SHP77 treated with DMSO at 0.1 percent for 48 hours (cell line): ENCODE results near the gene EEIG2.
"Not testable (repeated sequence)": the region's sequence is repeated elsewhere in the genome, so short reads cannot be mapped to it uniquely, and the experiment has no call there.

Experiments used
- DNase-seq: peaks from one replicate; lab custom pipeline; 2025; lab: John Stamatoyannopoulos, UW

Gene EEIG2

GRCh38 chr1:108559215-108560186, at the start of gene EEIG2:
Gene EEIG2 (plus strand): TSS chr1:108560100. CDS start chr1:108560429, 329 bp downstream.
- peak; percentile 17 for DNase-seq

GRCh38 chr1:108511764-108512163, 48.1 kb upstream of the EEIG2 start:
- no peak for DNase-seq

GRCh38 chr1:108512239-108513043, 47.5 kb upstream of the EEIG2 start:
- no peak for DNase-seq

GRCh38 chr1:108513044-108513415, 46.9 kb upstream of the EEIG2 start:
- no peak for DNase-seq

DNA sequence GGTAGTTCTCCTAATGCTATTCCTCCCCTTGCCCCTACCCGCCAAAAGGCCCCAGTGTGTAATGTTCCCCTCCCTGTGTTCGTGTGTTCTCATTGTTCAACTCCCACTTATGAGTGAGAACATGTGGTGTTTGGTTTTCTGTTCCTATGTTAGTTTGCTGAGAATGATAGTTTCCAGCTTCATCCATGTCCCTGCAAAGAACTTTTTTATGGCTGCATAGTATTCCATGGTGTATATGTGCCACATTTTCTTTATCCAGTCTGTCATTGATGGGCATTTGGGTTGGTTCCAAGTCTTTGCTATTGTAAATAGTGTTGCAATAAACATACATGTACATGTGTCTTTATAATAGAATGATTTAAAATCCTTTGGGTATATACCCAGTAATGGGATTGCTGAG, 46.0 kb upstream of the EEIG2 start:
- not testable (repeated sequence) for DNase-seq

GRCh38 chr1:108517301-108517897, 42.5 kb upstream of the EEIG2 start:
- DNase-seq: not testable (repeated sequence)

GRCh38 chr1:108521990-108522393, 37.9 kb upstream of the EEIG2 start:
- DNase-seq: no peak

DNA sequence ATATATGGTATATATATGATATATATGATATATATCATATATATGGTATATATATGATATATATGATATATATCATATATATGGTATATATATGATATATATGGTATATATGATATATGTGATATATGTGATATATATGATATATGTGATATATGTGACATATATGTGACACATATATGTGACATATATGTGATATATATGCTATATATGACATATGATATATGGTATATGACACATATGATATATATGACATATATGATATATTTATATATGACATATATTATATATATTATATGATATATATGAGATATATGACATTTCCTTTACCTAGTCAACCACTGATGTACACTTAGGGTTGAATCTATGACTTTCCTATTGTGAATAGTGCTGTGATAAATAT, 36.1 kb upstream of the EEIG2 start:
- DNase-seq: no peak

DNA sequence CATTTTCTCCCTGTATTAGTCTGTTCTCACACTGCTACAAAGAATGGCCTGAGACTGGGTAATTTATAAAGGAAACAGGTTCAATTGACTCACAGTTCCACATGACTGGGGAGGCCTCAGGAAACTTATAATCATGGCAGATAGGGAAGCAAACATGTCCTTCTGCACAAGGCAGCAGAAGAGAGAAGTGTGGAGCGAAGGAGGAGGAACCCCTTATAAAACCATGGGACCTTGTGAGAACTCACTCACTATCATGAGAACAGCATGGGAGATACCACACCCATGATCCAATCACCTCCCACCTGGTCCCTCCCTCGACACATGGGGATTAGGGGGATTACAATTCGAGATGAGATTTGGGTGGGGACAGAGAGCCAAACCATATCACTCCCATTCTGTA, 35.2 kb upstream of the EEIG2 start:
- no peak for DNase-seq

GRCh38 chr1:108527135-108527534, 32.8 kb upstream of the EEIG2 start:
- no peak for DNase-seq

GRCh38 chr1:108527837-108528236, 32.1 kb upstream of the EEIG2 start:
- DNase-seq: no peak

DNA sequence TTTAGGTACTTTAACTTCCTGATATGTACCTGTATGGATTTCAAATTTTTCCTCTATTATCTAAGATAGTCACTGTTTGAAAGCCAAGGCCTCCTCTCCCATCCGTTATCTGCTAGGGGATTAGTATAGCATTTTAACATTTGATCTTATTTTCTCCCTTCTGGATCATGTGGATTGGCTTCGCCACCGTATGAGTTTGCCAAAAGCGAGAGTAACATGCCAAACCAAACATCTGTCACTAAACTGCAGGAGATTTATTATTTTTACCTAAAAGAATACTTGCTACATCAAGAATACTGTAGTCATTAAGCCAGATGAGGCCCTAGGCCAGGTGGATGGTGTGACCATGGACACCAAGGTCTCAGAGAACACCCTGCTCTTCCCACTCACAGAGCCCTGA, 28.5 kb upstream of the EEIG2 start:
- DNase-seq: no peak

DNA sequence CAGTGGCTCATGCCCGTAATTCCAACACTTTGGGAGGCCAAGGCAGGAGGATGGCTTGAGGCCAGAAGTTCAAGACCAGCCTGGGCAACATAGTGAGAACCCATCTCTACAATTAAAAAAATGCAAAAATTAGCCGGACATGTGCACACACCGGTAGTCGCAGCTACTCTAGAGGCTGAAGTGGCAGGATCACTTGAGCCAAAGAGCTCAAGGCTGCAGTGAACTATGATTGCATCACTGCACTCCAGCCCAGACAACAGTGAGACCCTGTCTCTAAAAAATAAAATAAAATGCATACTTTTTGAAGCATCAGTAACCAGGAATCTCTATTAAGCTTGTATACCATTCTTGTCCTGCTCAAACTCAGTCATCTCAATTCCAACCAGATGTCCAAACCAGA, 27.2 kb upstream of the EEIG2 start:
- no peak for DNase-seq

DNA sequence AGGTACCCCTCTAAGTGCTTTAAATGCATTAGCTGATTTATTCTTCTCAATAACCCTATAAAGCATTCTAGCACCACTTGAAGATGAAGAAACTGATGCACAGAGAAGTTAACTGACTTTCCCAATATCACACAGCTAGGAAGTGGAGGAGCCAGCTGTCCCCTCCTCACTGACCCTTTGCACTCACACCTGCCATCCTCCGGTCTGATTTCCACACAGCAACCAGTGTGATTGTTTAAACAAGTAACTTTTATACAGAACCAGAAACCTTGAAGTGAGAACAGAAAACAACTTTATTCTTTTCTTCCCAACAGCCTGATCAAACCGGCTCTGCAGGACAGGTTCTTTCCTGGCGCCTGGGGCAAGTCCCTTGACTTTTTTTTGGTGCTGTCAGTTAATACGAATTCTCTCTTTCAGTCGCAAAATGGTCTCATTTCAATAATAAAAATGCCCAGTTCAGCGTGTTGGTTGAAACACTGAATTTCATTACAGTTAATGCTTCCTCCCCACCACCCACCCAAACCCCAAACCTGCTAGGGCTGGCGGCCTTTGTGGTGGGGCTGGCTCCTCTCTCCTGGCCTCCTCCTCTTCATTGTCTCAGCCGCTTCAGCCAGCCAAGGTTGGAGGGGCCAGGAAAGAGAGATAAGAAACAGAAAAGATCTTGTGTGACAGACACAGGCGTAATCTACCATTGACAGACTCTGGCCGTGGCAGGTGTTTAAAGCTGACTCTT, 26.4 kb upstream of the EEIG2 start:
- no peak for DNase-seq

DNA sequence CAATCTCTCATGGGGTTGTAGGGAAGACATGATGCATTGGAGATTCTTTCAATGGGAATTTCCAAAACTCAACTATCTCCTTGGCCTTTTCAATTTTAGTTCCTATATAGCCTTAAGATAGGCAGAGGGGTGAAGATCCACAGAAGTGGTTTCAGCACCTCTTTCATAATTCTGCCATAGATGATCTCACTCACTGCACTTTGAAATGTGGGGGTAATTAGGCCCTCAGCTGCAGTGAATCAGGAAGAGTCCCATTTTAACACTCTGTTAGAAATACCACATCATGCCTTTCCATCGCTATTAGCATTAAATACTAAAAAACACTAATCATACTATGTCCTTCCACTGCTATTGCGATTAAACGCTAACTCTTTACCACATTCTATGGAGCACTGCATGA, 25.1 kb upstream of the EEIG2 start:
- DNase-seq: no peak

GRCh38 chr1:108535315-108535897, 24.5 kb upstream of the EEIG2 start:
- DNase-seq: not testable (repeated sequence)

GRCh38 chr1:108536021-108536420, 23.9 kb upstream of the EEIG2 start:
- not testable (repeated sequence) for DNase-seq

DNA sequence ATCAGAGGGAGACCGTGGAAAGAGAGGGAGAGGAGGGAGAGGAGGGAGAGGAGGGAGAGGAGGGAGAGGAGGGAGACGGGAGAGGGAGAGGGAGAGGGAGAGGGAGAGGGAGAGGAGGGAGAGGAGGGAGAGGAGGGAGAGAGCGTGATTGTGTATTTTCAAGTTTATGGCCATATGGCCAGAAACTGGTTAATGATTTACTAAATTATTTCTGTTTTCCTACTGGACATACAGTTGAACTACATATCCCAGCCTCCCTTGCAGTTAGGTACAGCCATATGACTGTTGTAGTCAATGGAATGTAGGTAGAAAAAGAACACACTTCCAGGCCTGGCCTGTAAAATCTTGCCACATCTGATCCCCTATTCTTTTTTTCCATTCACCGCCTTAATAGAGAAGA, 23.1 kb upstream of the EEIG2 start:
- not testable (repeated sequence) for DNase-seq

GRCh38 chr1:108537976-108538375, 21.9 kb upstream of the EEIG2 start:
- DNase-seq: no peak

- no peak for DNase-seq
These were observed 18.9 kb upstream of the EEIG2 start for GRCh38 chr1:108540977-108541376.

GRCh38 chr1:108541861-108542260, 18.0 kb upstream of the EEIG2 start:
- no peak for DNase-seq
